MM.1S (cell line): Measurements from ENCODE around the gene STAT6.
"Not testable (repeated sequence)": the region's sequence is repeated elsewhere in the genome, so short reads cannot be mapped to it uniquely, and the experiment has no call there.

Source experiments
- DNase-seq: peaks from one replicate; pipeline ENCODE4 v3.0.0-alpha.2; 2015
- H2AFZ ChIP-seq: fragments of 300-600 bp; sonication (generic); 2 replicates; pipeline ENCODE4 v1.6.0; 2016; ENCODE audit warnings: antibody characterized with exemption, low read length
- H3F3A ChIP-seq: fragments of 300-600 bp; sonication (generic); 2 replicates; pipeline ENCODE4 v1.6.1; 2016; ENCODE audit warnings: mild to moderate bottlenecking, antibody characterized with exemption, low read length, moderate library complexity, mixed read lengths; ENCODE audit not compliant: insufficient read depth
- H3K27ac ChIP-seq: fragments of 300-600 bp; sonication (generic); 2 replicates; pipeline ENCODE4 v1.5.1; 2016; ENCODE audit warnings: mild to moderate bottlenecking, low read length
- H3K27me3 ChIP-seq: fragments of 300-600 bp; sonication (generic); replicated peaks from 2 replicates; pipeline ENCODE4 v1.6.0; 2016; ENCODE audit warnings: low read length; ENCODE audit not compliant: insufficient read depth
- H3K36me3 ChIP-seq: fragments of 300-600 bp; sonication (generic); replicated peaks from 2 replicates; pipeline ENCODE4 v1.6.1; 2016; ENCODE audit warnings: mild to moderate bottlenecking, low read length, mixed read lengths; ENCODE audit not compliant: insufficient read depth
- H3K4me1 ChIP-seq: fragments of 300-600 bp; sonication (generic); 2 replicates; pipeline ENCODE4 v1.6.1; 2016; ENCODE audit warnings: low read length, mixed read lengths
- H3K4me2 ChIP-seq: fragments of 300-600 bp; sonication (generic); 2 replicates; pipeline ENCODE4 v1.6.0; 2016; ENCODE audit warnings: low read depth, low read length
- H3K4me3 ChIP-seq: fragments of 300-600 bp; sonication (generic); 2 replicates; pipeline ENCODE4 v1.5.1; 2016; ENCODE audit warnings: low read length, mixed read lengths
- H3K79me2 ChIP-seq: fragments of 300-600 bp; sonication (generic); 2 replicates; pipeline ENCODE4 v1.6.1; 2016; ENCODE audit warnings: mixed run types, low read length, mixed read lengths
- H3K9ac ChIP-seq: fragments of 300-600 bp; sonication (generic); 2 replicates; pipeline ENCODE4 v1.6.1; 2016; ENCODE audit warnings: low read length, mixed read lengths
- H3K9me2 ChIP-seq: fragments of 300-600 bp; sonication (generic); replicated peaks from 2 replicates; pipeline ENCODE4 v1.6.1; 2016; ENCODE audit warnings: mild to moderate bottlenecking, low read length, mixed read lengths; ENCODE audit not compliant: insufficient read depth
- H3K9me3 ChIP-seq: fragments of 300-600 bp; sonication (generic); replicated peaks from 2 replicates; pipeline ENCODE4 v1.6.1; 2016; ENCODE audit warnings: mild to moderate bottlenecking, low read length, mixed read lengths; ENCODE audit not compliant: insufficient read depth
- H4K20me1 ChIP-seq: fragments of 300-600 bp; sonication (generic); 2 replicates; pipeline ENCODE4 v1.6.1; 2016; ENCODE audit warnings: mild to moderate bottlenecking, low read length, moderate library complexity, mixed read lengths; ENCODE audit not compliant: insufficient read depth
- CTCF ChIP-seq: fragments of 300-600 bp; sonication (generic); IDR thresholded peaks from 2 replicates; pipeline ENCODE4 v1.5.1; 2016; ENCODE audit warnings: antibody characterized with exemption, low read length, mixed read lengths
- EZH2 ChIP-seq: fragments of 300-600 bp; sonication (generic); optimal IDR thresholded peaks from 2 replicates; pipeline ENCODE3; 2017; ENCODE audit warnings: low read depth, mild to moderate bottlenecking, antibody characterized with exemption, low read length, mixed read lengths
- EZH2phosphoT487 ChIP-seq: fragments of 300-600 bp; sonication (generic); IDR thresholded peaks from 2 replicates; pipeline ENCODE4 v1.6.1; 2018; ENCODE audit warnings: antibody characterized with exemption, low read length

STAT6 gene

DNA sequence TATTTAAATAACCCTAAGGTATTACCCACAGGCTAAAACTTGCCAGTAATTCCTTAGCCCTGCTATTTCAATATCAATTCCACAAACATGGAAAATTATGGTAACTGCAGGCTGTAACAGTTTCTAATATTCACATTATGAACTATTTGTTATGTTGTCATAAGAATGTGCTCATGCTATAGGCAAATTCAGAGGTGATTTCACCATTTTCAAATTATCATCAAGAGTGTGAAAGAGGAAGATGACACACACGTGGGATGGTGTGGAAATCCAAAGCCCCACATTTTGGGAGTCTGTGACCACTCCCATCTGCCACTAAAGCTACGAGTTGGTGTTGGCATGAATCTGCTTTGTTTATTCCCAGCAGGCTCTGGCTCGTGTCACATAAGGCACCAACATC is 55.3 kb downstream of the STAT6 start:
- H3K4me2 ChIP-seq, result no peak overlapping the region
- TF ChIP-seq EZH2 (no peak), CTCF (no peak), EZH2phosphoT487 (no peak)
- H3K4me1 ChIP-seq, result no peaks in the 10 kb centered on the region; the same call in 1 of the 2 replicates
- no peaks in the 10 kb centered on the region for H3K9me2 ChIP-seq
- no peak overlapping the region for H3K4me3 ChIP-seq
- H3K79me2 ChIP-seq, result no peaks in the 10 kb centered on the region
- H3F3A ChIP-seq, result no peaks in the 10 kb centered on the region
- H3K27ac ChIP-seq, result no peak overlapping the region
- H2AFZ ChIP-seq, result no peak overlapping the region
- DNase-seq, result no peak
- H3K9me3 ChIP-seq, result no peaks in the 10 kb centered on the region
- no peaks in the 10 kb centered on the region for H3K27me3 ChIP-seq
- H4K20me1 ChIP-seq, result no peaks in the 10 kb centered on the region
- no peak overlapping the region for H3K9ac ChIP-seq
- peaks cover 12% of the 10 kb centered on the region for H3K36me3 ChIP-seq

DNA sequence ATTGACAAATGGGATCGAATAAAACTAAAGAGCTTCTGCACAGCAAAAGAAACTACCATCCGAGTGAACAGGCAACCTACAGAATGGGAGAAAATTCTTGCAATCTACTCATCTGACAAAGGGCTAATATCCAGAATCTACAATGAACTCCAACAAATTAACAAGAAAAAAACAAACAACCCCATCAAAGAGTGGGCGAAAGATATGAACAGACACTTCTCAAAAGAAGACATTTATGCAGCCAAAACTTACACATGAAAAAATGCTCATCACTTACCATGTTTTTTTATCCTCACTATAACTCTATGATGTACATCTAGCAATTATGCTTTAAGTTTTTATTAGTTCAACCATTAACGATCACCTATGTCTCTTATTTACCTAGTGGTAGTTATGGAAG is 57.3 kb downstream of the STAT6 start:
- not testable (repeated sequence) for DNase-seq, H3K9me2 ChIP-seq, H3K27ac ChIP-seq, H3K4me3 ChIP-seq, H3K79me2 ChIP-seq, H3K27me3 ChIP-seq, H4K20me1 ChIP-seq, H3K9ac ChIP-seq, H2AFZ ChIP-seq, H3K4me1 ChIP-seq, H3K9me3 ChIP-seq, H3F3A ChIP-seq, H3K4me2 ChIP-seq, H3K36me3 ChIP-seq

- not testable (repeated sequence) for H3K9me2 ChIP-seq, H3K36me3 ChIP-seq, H3K4me2 ChIP-seq, H3K27me3 ChIP-seq, H3K4me3 ChIP-seq, H2AFZ ChIP-seq, H3K27ac ChIP-seq, H3K4me1 ChIP-seq, H3K79me2 ChIP-seq, H3K9ac ChIP-seq, H3K9me3 ChIP-seq, DNase-seq, H3F3A ChIP-seq, H4K20me1 ChIP-seq
Observed at GRCh38 chr12:57053146-57053545, 58.0 kb downstream of the STAT6 start.

DNA sequence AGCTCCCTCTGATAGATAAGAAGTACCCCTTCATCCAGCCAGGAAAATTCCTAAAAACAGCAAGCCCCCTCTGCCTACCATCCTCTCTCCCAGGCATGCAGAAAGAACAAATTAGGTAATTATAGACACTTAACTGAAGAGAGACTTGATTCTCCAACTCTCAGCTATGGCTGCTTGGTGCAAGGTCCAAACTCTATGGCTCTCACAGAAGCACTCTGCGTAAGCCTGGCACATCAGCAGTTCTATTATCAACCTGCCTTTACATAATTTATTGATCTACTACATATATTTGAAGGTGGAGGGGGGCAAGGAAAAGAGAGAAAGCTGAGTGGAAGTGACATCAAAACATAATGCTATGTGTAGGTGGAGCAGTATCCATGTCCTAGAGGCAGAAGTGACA is 60.2 kb downstream of the STAT6 start:
- Histone ChIP-seq H3K27me3 (no peaks in the 10 kb centered on the region), H3K4me2 (no peak overlapping the region), H3F3A (no peaks in the 10 kb centered on the region), H3K79me2 (no peaks in the 10 kb centered on the region), H3K4me1 (no peaks in the 10 kb centered on the region), H4K20me1 (no peaks in the 10 kb centered on the region), H3K9me3 (no peaks in the 10 kb centered on the region), H3K4me3 (no peak overlapping the region), H3K36me3 (no peaks in the 10 kb centered on the region), H2AFZ (no peak overlapping the region), H3K9me2 (no peaks in the 10 kb centered on the region), H3K9ac (no peak overlapping the region), H3K27ac (no peak overlapping the region)
- TF ChIP-seq EZH2phosphoT487 (no peak), EZH2 (no peak), CTCF (no peak)
- DNase-seq, result no peak
